Stimulated activated CD4-positive, alpha-beta T cell treated with anti-CD3 and anti-CD28 coated beads, Interleukin-1b, Interleukin-23, amount 100 ng/mL, for 48 hours (primary cell): ENCODE data around the gene ZNF541.

ENCODE experiments used
- DNase-seq: peaks from one replicate; pipeline ENCODE4 v3.0.0-alpha.2; 2020

Gene ZNF541

DNA sequence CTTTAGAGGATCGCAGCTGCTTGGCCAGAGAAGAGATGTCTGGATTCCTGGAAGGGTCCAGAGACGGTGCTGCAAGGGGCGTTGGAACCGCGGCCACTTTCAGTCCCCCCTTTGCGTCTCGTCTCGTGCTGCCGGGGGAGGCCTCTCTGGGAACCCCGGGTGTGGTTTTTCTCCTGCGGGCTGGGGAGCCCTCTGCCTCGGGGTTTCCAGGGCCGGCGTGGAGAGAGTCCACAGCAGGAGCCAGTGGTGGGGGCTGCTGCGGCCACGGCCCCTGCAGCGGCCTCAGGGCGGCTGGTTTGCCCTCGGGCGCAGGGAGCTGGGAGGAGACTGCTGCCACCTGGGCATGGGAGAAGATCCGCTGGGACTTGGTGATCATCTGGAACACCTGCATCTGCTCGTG is 28.5 kb downstream of the ZNF541 start:
- no peak for DNase-seq

DNA sequence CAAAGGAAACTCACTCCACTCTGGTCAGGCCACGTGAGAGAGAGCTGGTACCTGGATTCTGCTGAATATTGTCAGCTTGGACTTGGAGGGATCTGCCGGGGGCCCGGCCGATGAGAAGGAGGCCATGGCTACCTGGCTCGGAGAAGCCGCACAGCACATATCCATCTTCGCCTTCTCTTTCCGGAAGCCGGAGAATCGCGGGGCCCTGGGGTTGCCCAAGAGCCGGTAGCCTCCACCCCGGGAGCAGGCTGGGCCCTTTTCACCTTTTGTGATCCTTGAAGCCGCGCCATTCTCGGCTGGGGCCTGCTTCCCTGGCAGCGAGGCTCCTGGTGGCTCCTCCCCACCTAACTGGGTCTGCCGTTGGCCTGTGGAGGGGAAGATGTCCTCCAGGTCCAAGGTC is 28.9 kb downstream of the ZNF541 start:
- DNase-seq: no peak

DNA sequence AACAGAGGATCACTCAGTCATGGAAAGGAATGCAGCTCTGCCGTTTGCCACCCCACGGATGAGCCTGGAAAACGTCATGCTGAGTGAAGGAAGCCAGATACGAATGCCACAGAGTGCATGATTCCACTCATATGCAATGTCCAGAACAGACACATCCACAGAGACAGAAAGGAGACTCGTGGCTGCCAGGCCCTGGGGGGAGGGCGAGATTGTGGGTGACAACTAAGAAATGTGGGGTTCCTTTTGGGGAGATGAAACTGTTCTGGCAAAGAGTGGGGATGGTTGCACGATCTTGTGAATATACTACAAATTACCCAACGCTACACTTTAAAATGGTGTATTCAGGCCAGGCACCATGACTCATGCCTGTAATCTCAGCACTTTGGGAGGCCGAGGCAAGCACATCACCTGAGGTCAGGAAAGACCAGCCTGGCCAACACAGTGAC is 30.9 kb downstream of the ZNF541 start:
- no peak for DNase-seq

DNA sequence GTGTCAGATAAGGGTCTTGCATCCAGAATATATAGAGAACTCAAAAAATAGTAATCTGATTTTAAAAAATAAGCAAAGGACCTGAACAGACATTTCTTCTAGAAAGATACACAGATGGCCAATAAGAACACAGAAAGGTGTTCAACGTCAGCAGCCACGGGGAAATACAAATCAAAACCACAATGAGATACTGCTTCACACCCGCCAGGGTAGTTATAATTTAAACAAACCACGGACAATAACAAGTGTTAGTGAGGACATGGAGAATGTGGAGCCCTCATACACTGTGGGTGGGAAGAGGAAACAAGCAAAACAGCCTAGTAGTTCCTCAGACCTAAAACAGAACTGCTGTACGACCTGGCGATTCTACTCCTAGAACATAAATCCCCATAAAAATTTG is 31.4 kb downstream of the ZNF541 start:
- DNase-seq: no peak

DNA sequence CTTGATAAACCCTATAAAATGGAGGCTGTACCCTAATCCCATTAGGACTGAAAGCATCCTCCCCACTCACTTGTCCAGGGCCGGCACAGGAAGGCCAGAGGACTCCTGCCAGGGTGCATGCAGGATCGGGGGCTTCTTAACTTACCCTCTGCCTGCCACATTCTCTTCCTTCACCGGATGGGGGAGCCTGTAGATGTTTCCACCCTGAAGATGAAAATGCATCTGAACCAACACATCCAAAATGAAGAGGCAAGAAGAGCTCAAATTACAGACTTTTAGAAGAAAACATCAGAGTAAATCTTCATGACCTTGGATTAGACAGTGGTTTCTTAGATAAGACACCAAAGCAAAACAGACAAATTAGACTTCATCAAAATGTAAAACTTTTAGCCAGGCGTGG is 32.2 kb downstream of the ZNF541 start:
- no peak for DNase-seq

DNA sequence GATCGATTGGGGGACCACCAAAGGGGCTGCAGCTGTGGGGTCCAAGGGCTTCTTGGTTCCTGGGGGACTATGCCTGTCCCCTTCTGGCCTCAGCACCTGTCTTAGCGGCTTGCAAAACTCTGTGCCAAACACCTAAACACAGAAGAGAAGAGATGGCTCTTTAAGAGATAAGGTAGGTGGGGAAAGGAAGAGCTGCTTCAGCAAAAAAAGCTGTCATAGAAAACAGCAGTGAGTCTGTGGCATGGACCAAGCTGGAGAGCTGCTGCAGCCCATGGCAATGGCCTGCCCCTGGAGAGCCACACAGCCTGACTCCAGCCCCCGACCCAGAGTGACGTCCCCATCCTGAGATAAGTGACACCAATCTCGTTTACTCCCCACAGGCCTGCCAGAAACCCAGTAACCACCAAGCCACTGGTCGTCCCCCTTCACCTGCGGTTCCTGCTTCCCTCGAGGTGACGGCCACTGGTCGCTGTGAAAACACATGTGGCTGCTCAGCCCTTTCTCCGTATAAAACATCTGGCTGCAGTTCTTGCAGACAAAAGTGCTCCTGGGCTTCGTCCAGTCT is 33.1 kb downstream of the ZNF541 start:
- DNase-seq: no peak

DNA sequence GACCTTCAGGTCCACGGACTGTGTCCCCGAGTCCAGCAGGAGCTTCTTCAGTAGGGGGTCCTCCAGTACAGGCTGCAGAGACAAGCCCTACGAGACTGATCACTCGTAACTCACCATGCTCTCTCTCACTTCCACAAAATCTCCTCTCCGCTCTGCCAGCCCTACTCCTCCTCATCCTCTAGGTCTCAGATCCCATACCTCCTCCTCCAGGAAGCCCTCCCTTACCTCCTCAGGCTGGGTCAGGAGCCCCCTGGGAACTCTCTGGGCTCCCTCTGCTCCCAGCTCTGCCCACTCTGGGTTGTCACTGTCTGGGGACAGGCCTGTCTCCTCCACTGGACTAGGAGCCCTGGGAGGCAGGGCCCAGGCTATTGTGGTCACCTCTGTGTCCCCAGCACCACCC is 34.1 kb downstream of the ZNF541 start:
- no peak for DNase-seq

DNA sequence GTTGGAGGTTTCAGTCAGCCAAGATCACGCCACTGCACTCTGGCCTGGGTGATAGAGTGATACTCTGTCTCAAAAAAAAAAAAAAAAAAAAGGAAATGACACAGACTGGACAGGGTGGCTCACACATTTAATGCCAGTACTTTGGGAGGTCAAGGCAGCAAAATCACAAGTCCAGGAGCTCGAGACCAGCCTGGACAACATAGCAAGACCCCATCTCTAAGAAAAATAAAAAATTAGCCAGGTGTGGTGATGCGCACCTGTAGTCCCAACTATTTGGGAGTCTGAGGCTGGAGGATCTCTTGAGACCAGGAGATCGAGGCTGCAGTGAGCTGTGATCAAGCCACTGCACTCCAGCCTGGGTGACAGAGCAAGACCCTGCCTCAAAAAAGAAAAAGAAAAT is 35.5 kb downstream of the ZNF541 start:
- DNase-seq: no peak

DNA sequence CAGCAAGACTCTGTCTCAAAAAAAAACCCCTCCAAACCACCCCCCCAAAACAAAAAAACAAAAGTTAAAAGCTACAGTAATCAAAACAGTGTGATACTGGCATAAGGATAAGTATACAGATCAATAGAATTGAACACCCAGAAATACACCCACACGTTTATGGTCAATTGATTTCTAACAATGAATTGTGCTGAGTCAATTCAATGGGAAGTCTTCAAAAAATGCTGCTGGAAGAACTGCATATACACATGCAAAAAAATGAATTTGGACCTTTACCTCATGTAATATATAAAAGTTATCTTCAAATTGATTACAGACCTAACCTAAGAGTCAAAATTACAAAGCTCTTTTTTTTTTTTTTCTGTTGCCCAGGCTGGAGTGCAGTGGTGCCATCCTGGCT is 38.3 kb downstream of the ZNF541 start:
- DNase-seq: no peak

DNA sequence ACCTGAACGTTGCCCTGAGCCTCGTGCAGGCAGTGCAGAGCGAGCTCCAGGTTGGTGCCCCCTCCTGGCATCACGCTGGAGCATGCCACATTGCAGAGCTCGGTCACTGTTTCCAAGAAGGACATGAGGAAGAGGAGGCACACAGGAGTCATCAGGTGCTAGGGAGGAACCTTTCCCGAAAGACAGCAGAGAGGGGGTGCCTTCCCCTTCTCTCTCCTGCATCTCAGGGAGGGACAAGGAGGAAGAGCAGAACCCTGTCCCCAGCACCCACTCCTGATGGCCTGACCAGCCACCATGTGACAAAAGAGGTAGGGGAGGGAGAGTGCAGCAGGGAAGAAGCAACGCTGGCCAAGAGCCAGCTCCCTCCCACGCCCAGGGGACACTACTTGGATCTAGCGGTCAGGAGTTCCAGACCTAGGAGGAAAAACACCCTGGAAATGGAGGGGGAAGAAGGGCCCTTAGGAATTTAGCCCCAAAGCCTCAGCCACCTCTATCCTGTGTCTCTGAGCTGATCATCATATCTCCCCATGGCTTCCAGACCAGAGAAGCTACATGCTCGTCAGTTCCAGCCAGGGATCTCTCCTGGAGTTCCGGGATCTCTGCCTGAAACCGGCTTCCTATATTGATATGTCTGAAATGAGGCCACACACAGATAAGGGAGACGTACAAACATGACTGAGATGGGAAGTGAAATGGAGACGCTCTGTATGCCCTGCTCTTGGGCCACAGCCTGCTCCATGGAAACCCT is 41.1 kb downstream of the ZNF541 start:
- no peak for DNase-seq

DNA sequence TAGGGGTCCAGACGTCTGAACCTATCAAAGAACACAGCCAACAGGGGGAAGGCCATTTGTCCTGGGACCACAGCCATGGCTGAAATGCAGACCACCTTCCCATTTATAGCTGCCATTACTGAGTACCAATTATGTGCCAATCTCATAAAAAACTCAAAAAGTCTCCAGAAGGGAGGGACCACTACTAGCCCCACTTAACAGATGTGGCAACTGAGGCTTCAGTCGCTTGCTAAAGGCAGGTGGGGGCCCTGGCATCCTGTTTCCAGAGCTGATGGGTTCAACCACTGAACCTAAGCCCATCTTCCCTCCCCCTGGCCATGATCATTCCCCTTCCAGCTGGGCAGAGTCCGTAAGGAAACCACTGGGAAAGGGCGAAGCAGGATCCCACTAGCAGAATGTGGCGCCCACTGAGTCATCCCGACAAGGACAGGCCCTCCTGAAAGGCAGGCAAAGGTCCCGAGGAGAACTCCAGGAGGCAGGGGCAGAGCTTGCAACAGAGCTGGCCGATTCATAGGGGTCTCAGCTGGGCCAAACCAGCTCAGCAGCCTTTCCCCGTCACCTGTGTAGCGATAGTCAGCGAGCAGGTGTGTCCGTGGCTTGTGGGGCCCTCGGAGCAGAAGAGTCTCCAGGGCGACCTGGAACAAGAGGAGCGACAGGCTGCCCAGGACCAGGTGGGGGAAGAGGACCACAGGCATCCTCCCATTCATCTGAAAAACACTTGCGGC is 43.8 kb downstream of the ZNF541 start:
- no peak for DNase-seq

DNA sequence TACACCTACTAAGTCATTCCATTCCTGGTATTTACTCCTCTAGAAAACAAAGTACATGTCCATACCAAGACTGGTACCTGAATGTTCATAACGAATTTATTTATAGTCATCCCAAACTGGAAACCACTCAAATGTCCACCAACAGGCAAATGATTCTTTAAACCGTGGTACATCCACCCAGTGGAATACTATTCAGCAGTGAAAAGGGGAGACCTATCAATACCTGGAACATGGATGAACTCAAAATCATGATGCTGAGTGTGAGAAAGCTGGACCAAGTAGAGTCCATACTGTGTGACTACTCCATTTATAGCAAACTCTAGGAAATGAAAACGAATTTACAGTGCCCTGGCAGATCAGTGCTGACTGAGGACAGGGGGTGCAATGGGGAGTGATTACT is 46.1 kb downstream of the ZNF541 start:
- DNase-seq: no peak

DNA sequence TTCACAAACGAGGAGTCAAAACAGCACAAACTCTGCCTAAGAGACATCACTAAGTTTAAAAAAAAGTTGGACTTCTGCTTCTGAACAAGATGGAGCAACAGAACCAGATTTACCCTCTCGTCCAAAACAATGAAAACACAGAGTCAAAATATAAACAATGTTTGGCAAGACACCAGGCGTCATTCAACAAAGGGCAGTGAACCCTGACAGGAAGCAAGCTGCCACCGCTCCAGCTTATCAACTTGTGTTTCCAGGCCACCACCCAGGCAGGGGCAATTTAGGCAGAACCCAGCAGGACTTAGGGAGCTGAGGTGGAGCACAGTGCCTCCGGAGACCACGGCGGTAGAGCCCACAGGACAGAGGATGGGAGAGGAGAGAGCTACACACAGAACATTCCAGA is 49.5 kb downstream of the ZNF541 start:
- DNase-seq: no peak
